Activated T-helper 9 cell treated with anti-CD3 and anti-CD28 coated beads, Interleukin-2, amount 50 U/mL, for 16 hours (primary cell): ENCODE measurements around the gene KDM2A.
"Not testable (repeated sequence)": the region's sequence is repeated elsewhere in the genome, so short reads cannot be mapped to it uniquely, and the experiment has no call there.

ENCODE experiments used
- DNase-seq: peaks from one replicate; pipeline ENCODE4 v3.0.0-alpha.2; 2020; ENCODE audit warnings: low read depth

The KDM2A gene

GRCh38 chr11:67167719-67168118, 48.7 kb downstream of the KDM2A start:
- no peak for DNase-seq

GRCh38 chr11:67168911-67169310, 49.8 kb downstream of the KDM2A start:
- DNase-seq = not testable (repeated sequence)

GRCh38 chr11:67174311-67174710, 55.2 kb downstream of the KDM2A start:
- DNase-seq = no peak

GRCh38 chr11:67177399-67178281, 58.6 kb downstream of the KDM2A start:
- no peak for DNase-seq

GRCh38 chr11:67178421-67178820, 59.4 kb downstream of the KDM2A start:
- no peak for DNase-seq

GRCh38 chr11:67178878-67179277, 59.8 kb downstream of the KDM2A start:
- DNase-seq = no peak

GRCh38 chr11:67179892-67180490, 60.9 kb downstream of the KDM2A start:
- no peak for DNase-seq

GRCh38 chr11:67194096-67194495, 75.0 kb downstream of the KDM2A start:
- DNase-seq = no peak

- no peak for DNase-seq
Observed at GRCh38 chr11:67195971-67196456, 77.0 kb downstream of the KDM2A start.

- DNase-seq = no peak
Observed at GRCh38 chr11:67197606-67198005, 78.5 kb downstream of the KDM2A start.

- not testable (repeated sequence) for DNase-seq
Observed at GRCh38 chr11:67198781-67199180, 79.7 kb downstream of the KDM2A start.

- no peak for DNase-seq
Observed at GRCh38 chr11:67199751-67200150, 80.7 kb downstream of the KDM2A start.

- no peak for DNase-seq
Observed at GRCh38 chr11:67202028-67202427, 83.0 kb downstream of the KDM2A start.

- no peak for DNase-seq
Observed at GRCh38 chr11:67204822-67205221, 85.8 kb downstream of the KDM2A start.

- DNase-seq = not testable (repeated sequence)
Observed at GRCh38 chr11:67209222-67209621, 90.2 kb downstream of the KDM2A start.

GRCh38 chr11:67211656-67212436, 92.8 kb downstream of the KDM2A start:
- no peak for DNase-seq

GRCh38 chr11:67213178-67213621, 94.1 kb downstream of the KDM2A start:
- no peak for DNase-seq

GRCh38 chr11:67227726-67228125, 108.7 kb downstream of the KDM2A start:
- no peak for DNase-seq

GRCh38 chr11:67230406-67230805, 111.3 kb downstream of the KDM2A start:
- no peak for DNase-seq

- no peak for DNase-seq
Observed at GRCh38 chr11:67230886-67231285, 111.8 kb downstream of the KDM2A start.

- DNase-seq = no peak
Observed at GRCh38 chr11:67233584-67234190, 114.6 kb downstream of the KDM2A start.

- not testable (repeated sequence) for DNase-seq
Observed at GRCh38 chr11:67234571-67234970, 115.5 kb downstream of the KDM2A start.
